ENCODE results near the gene MYOCD.

- TF ChIP-seq CTCF (IDR thresholded peaks at IDR 0.05 in 2 of 3, conservative IDR thresholded peaks at IDR 0.05 in 1 of 3; ENCODE audit: borderline replicate concordance in 1 of 3, insufficient read depth in 1 of 3, low read depth in 2 of 3, low read length in 2 of 3) (no peak), ZNF274 (IDR thresholded peaks at IDR 0.05; ENCODE audit: low read depth, low read length) (no peak), POLR2AphosphoS5 (IDR thresholded peaks at IDR 0.05; ENCODE audit: low read depth, low read length) (no peak), FOSL1 (IDR thresholded peaks at IDR 0.05; ENCODE audit: low read depth) (no peak), POLR2A (IDR thresholded peaks at IDR 0.05; ENCODE audit: borderline replicate concordance, extremely low read depth, insufficient read depth, insufficient read length) (no peak), EZH2phosphoT487 (IDR thresholded peaks at IDR 0.05; ENCODE audit: borderline replicate concordance) (no peak), TCF7L2 (IDR thresholded peaks at IDR 0.05; ENCODE audit: borderline replicate concordance, extremely low read depth, insufficient read depth, insufficient read length) (no peak), EZH2 (IDR thresholded peaks at IDR 0.05) (no peak), YY1 (IDR thresholded peaks at IDR 0.05; ENCODE audit: extremely low read depth, insufficient replicate concordance, low read depth, low read length) (no peak)
- TF ChIP-seq, protein P1, sequence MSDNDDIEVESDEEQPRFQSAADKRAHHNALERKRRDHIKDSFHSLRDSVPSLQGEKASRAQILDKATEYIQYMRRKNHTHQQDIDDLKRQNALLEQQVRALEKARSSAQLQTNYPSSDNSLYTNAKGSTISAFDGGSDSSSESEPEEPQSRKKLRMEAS (IDR thresholded peaks at IDR 0.05): no peak
- TF ChIP-seq, protein P2, sequence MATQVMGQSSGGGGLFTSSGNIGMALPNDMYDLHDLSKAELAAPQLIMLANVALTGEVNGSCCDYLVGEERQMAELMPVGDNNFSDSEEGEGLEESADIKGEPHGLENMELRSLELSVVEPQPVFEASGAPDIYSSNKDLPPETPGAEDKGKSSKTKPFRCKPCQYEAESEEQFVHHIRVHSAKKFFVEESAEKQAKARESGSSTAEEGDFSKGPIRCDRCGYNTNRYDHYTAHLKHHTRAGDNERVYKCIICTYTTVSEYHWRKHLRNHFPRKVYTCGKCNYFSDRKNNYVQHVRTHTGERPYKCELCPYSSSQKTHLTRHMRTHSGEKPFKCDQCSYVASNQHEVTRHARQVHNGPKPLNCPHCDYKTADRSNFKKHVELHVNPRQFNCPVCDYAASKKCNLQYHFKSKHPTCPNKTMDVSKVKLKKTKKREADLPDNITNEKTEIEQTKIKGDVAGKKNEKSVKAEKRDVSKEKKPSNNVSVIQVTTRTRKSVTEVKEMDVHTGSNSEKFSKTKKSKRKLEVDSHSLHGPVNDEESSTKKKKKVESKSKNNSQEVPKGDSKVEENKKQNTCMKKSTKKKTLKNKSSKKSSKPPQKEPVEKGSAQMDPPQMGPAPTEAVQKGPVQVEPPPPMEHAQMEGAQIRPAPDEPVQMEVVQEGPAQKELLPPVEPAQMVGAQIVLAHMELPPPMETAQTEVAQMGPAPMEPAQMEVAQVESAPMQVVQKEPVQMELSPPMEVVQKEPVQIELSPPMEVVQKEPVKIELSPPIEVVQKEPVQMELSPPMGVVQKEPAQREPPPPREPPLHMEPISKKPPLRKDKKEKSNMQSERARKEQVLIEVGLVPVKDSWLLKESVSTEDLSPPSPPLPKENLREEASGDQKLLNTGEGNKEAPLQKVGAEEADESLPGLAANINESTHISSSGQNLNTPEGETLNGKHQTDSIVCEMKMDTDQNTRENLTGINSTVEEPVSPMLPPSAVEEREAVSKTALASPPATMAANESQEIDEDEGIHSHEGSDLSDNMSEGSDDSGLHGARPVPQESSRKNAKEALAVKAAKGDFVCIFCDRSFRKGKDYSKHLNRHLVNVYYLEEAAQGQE (IDR thresholded peaks at IDR 0.05; ENCODE audit: low read depth): no peak
Observed at GRCh38 chr17:12722282-12722681, 56.6 kb downstream of the MYOCD start.
